Liver (tissue), 3 donors: Measurements from ENCODE around the gene EXOSC2.

Experiments used
- EGR1 ChIP-seq, 2 donors: IDR thresholded peaks; 2 replicates each; pipeline ENCODE4 v1.6.1; 2016 to 2018; ENCODE audit warnings: antibody characterized with exemption in 2 of 2, low read depth in 2 of 2
- TF ChIP-seq, protein P1 (sequence below): IDR thresholded peaks from 2 replicates; pipeline ENCODE4 v1.6.1; 2016; ENCODE audit warnings: antibody characterized with exemption, mild to moderate bottlenecking
- TF ChIP-seq, protein P2 (sequence below): fragments of 150-350 bp; IDR thresholded peaks from 2 replicates; pipeline ENCODE4 v1.5.1; 2017; ENCODE audit warnings: improper control_type of control experiment, low read depth, low read length; ENCODE audit not compliant: missing input control
- donor health status: healthy.
- donor health status: healthy.

DNA sequence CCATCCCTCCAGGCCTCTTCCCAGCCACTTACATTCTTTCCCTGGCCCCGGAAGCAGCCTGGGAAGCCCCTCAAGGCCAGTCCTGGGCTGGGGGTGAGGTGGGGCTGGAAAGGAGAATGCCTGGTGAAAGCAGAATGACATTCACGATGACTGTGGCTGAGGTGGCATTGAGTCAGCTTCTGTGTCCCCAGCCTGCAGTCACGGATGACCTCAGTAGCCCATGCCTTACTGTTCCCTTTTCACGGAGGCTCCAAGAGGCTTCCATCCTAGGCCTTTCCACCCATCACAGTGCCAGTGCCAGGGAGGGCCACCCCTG, 26.5 kb upstream of the EXOSC2 start:
- TF ChIP-seq, protein P1, sequence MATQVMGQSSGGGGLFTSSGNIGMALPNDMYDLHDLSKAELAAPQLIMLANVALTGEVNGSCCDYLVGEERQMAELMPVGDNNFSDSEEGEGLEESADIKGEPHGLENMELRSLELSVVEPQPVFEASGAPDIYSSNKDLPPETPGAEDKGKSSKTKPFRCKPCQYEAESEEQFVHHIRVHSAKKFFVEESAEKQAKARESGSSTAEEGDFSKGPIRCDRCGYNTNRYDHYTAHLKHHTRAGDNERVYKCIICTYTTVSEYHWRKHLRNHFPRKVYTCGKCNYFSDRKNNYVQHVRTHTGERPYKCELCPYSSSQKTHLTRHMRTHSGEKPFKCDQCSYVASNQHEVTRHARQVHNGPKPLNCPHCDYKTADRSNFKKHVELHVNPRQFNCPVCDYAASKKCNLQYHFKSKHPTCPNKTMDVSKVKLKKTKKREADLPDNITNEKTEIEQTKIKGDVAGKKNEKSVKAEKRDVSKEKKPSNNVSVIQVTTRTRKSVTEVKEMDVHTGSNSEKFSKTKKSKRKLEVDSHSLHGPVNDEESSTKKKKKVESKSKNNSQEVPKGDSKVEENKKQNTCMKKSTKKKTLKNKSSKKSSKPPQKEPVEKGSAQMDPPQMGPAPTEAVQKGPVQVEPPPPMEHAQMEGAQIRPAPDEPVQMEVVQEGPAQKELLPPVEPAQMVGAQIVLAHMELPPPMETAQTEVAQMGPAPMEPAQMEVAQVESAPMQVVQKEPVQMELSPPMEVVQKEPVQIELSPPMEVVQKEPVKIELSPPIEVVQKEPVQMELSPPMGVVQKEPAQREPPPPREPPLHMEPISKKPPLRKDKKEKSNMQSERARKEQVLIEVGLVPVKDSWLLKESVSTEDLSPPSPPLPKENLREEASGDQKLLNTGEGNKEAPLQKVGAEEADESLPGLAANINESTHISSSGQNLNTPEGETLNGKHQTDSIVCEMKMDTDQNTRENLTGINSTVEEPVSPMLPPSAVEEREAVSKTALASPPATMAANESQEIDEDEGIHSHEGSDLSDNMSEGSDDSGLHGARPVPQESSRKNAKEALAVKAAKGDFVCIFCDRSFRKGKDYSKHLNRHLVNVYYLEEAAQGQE, result no peak
- TF ChIP-seq, protein P2, sequence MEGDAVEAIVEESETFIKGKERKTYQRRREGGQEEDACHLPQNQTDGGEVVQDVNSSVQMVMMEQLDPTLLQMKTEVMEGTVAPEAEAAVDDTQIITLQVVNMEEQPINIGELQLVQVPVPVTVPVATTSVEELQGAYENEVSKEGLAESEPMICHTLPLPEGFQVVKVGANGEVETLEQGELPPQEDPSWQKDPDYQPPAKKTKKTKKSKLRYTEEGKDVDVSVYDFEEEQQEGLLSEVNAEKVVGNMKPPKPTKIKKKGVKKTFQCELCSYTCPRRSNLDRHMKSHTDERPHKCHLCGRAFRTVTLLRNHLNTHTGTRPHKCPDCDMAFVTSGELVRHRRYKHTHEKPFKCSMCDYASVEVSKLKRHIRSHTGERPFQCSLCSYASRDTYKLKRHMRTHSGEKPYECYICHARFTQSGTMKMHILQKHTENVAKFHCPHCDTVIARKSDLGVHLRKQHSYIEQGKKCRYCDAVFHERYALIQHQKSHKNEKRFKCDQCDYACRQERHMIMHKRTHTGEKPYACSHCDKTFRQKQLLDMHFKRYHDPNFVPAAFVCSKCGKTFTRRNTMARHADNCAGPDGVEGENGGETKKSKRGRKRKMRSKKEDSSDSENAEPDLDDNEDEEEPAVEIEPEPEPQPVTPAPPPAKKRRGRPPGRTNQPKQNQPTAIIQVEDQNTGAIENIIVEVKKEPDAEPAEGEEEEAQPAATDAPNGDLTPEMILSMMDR, result no peak
- no peak for TF ChIP-seq EGR1 (IDR thresholded peaks at IDR 0.05; ENCODE audit: low read depth in 2 of 2)
